Activated CD4-positive, alpha-beta memory T cell treated with anti-CD3 and anti-CD28 coated beads for 36 hours (primary cell): ENCODE measurements around the gene FAM181A. TPM values are rescaled to one million over a fixed set of nuclear protein-coding genes. Genes with fewer than 3 reads are reported as not detected.
A peak's percentile ranks its signal among the peaks of the same experiment; 100 is the strongest.

Experiments used
- CTCF ChIA-PET: fragments of 350-600 bp; sonication (Branson Sonifier 250); formaldehyde crosslinking; loops from one replicate; lab custom pipeline; 2021; ENCODE audit warnings: antibody characterized with exemption, inconsistent platforms; lab: Charles Lee
- POLR2A ChIA-PET: fragments of 350-600 bp; sonication (Branson Sonifier 250); formaldehyde crosslinking; loops from one replicate; lab custom pipeline; 2021; ENCODE audit warnings: antibody characterized with exemption; lab: Charles Lee
- DNase-seq: peaks from one replicate; pipeline ENCODE4 v3.0.0-alpha.2; 2020
- H3K27ac Mint-ChIP-seq: one replicate; pipeline ENCODE4 v1.8.0; 2021; ENCODE audit warnings: mixed read lengths
- H3K27me3 Mint-ChIP-seq: one replicate; pipeline ENCODE4 v1.8.0; 2021; ENCODE audit warnings: mixed read lengths
- H3K36me3 Mint-ChIP-seq: one replicate; pipeline ENCODE4 v1.8.0; 2021; ENCODE audit warnings: mixed read lengths
- H3K4me1 Mint-ChIP-seq: one replicate; pipeline ENCODE4 v1.8.0; 2021; ENCODE audit warnings: low read depth, mixed read lengths
- H3K4me3 Mint-ChIP-seq: one replicate; pipeline ENCODE4 v1.8.0; 2021; ENCODE audit warnings: mild to moderate bottlenecking, mixed read lengths
- H3K9me3 Mint-ChIP-seq: one replicate; pipeline ENCODE4 v1.8.0; 2021; ENCODE audit warnings: mixed read lengths
- intact Hi-C: fragments of 100-400 bp; cut with micrococcal nuclease; formaldehyde crosslinking; loops from one replicate; pipeline ENCODE4 v1.15.1; 2023
- total RNA-seq, 2 experiments: library from RNA; stranded (reverse); gene quantifications; one replicate each; pipeline ENCODE4 v1.2.3, GENCODE V29; 2021

FAM181A gene
- total RNA-seq, 2 experiments from 2014 or later: not detected

DNA sequence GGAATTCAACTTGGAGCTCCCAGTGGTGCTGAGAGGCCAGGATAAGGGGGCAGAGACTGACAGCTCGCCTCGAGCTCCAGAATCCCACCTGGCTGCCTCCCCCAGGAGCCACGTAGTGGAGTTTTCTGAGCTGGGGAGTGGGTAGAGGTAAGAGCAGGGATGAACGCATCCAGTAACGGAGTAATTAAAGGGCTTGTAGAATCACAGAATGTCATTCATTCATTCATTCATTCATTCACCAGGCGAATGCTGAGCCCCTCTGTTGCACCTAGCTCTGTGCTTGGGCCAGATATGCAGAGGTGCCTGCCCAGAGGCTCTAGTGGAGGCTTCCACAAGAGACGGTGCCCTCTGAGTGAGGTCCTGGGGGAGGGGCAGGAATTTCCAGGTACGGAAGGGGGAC lies 8.1 kb downstream of the FAM181A start:
- Mint-ChIP-seq H3K4me1 (peaks cover 7% of the 10 kb centered on the region), H3K36me3 (peaks cover 21% of the 10 kb centered on the region), H3K27ac (no peak overlapping the region), H3K9me3 (no peaks in the 10 kb centered on the region), H3K27me3 (no peaks in the 10 kb centered on the region), H3K4me3 (no peak overlapping the region)
- DNase-seq: no peak
- ChIA-PET CTCF (interaction anchor here (1.8 to 11.4 kb wide), 7 partner anchors 11 to 201 kb away, joined by 4 to 425 read pairs (median 202); partner anchors contain the start of genes ASB2 and CCDC197), POLR2A (no interaction called here)
- intact Hi-C loops: no loop called here

DNA sequence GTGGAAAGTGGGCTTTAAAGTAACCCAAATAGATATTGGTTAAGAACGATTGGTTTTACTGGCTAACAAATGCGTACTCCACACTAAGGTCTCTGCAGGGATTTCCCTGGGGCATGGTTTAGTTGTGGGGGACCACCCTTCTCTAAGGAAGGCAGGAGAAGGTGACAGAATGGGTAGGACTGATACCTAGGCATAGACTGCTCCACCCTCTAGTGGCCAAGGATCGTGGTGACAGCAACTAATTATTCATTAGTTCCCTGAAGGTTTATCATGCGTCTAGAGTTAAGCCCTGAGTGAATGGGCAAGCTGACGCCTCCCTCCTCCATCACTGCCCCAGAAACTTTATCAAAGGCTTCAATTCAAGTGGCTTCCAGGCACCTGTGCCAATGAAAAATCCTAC lies 9.1 kb downstream of the FAM181A start:
- peaks cover 13% of the 10 kb centered on the region for H3K4me1 Mint-ChIP-seq
- ChIA-PET CTCF (interaction anchor here (0.9 to 11.4 kb wide), 9 partner anchors 12 to 281 kb away, joined by 3 to 425 read pairs (median 7); partner anchors contain the start of genes ASB2 and CCDC197), POLR2A (interaction anchor here (1.3 kb wide), 2 partner anchors 35 to 65 kb away, joined by 3 to 4 read pairs; no protein-coding TSS in a partner anchor)
- no peak overlapping the region for H3K27ac Mint-ChIP-seq
- peaks cover 23% of the 10 kb centered on the region for H3K36me3 Mint-ChIP-seq
- intact Hi-C loops: no loop called here
- H3K27me3 Mint-ChIP-seq: no peaks in the 10 kb centered on the region
- H3K4me3 Mint-ChIP-seq: no peak overlapping the region
- DNase-seq: no peak
- no peaks in the 10 kb centered on the region for H3K9me3 Mint-ChIP-seq

- Mint-ChIP-seq H3K27me3 (no peaks in the 10 kb centered on the region), H3K27ac (no peak overlapping the region), H3K9me3 (no peaks in the 10 kb centered on the region), H3K4me1 (peaks cover 13% of the 10 kb centered on the region), H3K36me3 (peaks cover 28% of the 10 kb centered on the region), H3K4me3 (no peak overlapping the region)
- intact Hi-C loops: no loop called here
- ChIA-PET POLR2A (interaction anchor here (1.3 kb wide), 2 partner anchors 34 to 64 kb away, joined by 3 to 4 read pairs; no protein-coding TSS in a partner anchor), CTCF (interaction anchor here (0.6 to 11.4 kb wide), 9 partner anchors 13 to 130 kb away, joined by 3 to 425 read pairs (median 6); partner anchors contain the start of genes ASB2 and CCDC197)
- no peak for DNase-seq
These were observed 9.8 kb downstream of the FAM181A start for GRCh38 chr14:93936926-93937325.

GRCh38 chr14:93937519-93937918 lies 10.4 kb downstream of the FAM181A start:
- no peak overlapping the region for H3K27ac Mint-ChIP-seq
- no peaks in the 10 kb centered on the region for H3K9me3 Mint-ChIP-seq
- peaks cover 28% of the 10 kb centered on the region for H3K36me3 Mint-ChIP-seq
- peaks cover 13% of the 10 kb centered on the region for H3K4me1 Mint-ChIP-seq
- intact Hi-C loops: no loop called here
- H3K27me3 Mint-ChIP-seq: no peaks in the 10 kb centered on the region
- H3K4me3 Mint-ChIP-seq: no peak overlapping the region
- no peak for DNase-seq
- ChIA-PET CTCF (interaction anchor here (0.6 to 11.4 kb wide), 7 partner anchors 19 to 130 kb away, joined by 3 to 425 read pairs (median 202); partner anchors contain the start of genes ASB2 and CCDC197), POLR2A (interaction anchor here (1.3 kb wide), 1 partner anchor 33 kb away, joined by 3 read pairs; no protein-coding TSS in a partner anchor)

DNA sequence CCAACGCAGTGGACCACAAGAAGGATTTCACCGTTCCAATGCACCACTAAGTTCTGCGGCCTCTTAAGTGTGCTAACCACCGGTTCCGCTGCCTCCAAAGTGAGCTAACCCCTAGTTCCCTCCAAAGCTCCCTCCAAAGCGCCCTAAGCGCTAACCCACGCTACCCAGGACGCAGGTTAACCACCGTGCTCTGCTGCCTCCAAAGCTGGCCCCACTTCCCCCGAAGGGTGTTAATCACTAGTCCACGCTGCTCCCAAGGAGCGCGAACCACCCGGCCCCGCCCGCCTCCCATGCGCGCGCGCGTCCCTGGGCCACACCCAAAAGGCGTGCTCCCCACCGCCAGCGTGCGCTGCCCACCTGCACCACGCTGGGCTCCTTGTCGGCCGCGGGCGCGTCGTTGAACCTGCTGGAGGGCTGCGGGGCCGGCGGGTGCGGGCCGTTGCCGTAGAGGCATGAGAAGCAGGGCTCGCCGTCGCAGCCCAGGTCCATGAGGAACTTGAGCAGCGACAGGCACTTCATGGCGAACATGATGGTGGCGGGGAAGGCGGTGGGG lies 11.7 kb downstream of the FAM181A start:
- peak overlapping the region; percentile 61 for H3K4me3 Mint-ChIP-seq
- no peaks in the 10 kb centered on the region for H3K9me3 Mint-ChIP-seq
- peaks cover 30% of the 10 kb centered on the region for H3K36me3 Mint-ChIP-seq
- CTCF ChIA-PET: interaction anchor here (0.9 to 11.4 kb wide), 26 partner anchors 11 to 283 kb away, joined by 3 to 425 read pairs (median 11); partner anchors contain the start of genes ASB2, CCDC197, DDX24 and FAM181A
- DNase-seq: no peak
- H3K27me3 Mint-ChIP-seq: no peaks in the 10 kb centered on the region
- intact Hi-C loops: loop anchor here (1.0 kb wide), 3 partner anchors 20 to 62 kb away; no protein-coding TSS in a partner anchor
- POLR2A ChIA-PET: interaction anchor here (0.9 to 2.2 kb wide), 6 partner anchors 17 to 82 kb away, joined by 3 to 18 read pairs (median 8); partner anchors contain the start of gene CCDC197
- H3K4me1 Mint-ChIP-seq: peaks cover 13% of the 10 kb centered on the region
- no peak overlapping the region for H3K27ac Mint-ChIP-seq

DNA sequence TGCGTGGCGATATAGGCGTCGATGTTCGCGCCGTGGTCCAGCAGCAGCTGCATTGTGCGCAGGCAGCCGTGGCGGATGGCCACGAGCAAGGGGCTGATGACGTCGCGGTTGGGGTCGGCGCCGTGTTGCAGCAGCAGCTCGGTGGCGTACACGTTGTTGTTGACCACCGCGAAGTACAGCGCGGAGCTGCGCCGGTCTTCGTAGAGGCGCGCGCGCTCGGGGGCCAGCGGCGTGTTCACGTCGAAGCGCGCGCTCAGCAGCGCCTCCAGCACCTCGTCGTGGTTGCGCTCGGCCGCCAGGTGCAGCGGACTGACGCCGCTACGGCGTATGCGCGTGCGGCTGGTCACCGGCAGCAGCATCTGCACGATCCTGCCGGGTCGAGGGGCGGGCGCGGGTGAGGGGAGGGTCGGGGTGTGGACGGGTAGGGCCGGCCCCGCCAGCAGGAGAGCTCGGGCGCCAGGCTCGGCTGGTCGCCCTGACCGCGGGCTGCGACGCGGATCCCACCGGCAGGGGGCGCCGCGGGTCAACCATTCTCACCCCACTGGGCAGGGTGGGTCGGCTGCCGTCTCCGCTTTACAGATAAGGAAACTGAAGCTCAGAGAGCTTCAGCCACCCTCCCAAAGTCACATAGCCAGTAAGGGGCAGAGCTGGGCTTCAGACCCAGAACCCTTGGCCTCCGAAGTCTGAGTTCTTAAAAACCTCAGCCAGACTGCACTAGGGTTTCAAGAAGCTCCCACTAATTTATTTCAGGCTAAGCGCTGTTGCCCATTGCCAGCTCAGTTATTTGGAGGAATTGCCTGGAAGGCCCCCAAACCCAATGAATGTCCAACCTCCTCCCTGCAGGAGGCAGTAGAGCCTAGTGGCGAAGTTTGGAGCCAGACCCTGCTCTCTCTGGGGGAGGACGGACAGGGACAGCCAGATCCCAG lies 12.4 kb downstream of the FAM181A start:
- ChIA-PET POLR2A (interaction anchor here (0.8 to 2.2 kb wide), 22 partner anchors 9 to 240 kb away, joined by 3 to 18 read pairs (median 4); partner anchors contain the start of genes ASB2, CCDC197, DDX24 and IFI27L1), CTCF (interaction anchor here (0.7 to 11.4 kb wide), 46 partner anchors 9 to 547 kb away, joined by 3 to 425 read pairs (median 6); partner anchors contain the start of genes ASB2, CCDC197, DDX24 and FAM181A)
- H3K27me3 Mint-ChIP-seq: no peaks in the 10 kb centered on the region
- H3K27ac Mint-ChIP-seq: peak overlapping the region; percentile 56
- H3K4me3 Mint-ChIP-seq: peak overlapping the region; percentile 61
- peaks cover 13% of the 10 kb centered on the region for H3K4me1 Mint-ChIP-seq
- intact Hi-C loops: loop anchor here (1.0 to 2.0 kb wide), 4 partner anchors 15 to 62 kb away; no protein-coding TSS in a partner anchor
- peaks cover 33% of the 10 kb centered on the region for H3K36me3 Mint-ChIP-seq
- H3K9me3 Mint-ChIP-seq: no peaks in the 10 kb centered on the region
- DNase-seq: peak; percentile 94

DNA sequence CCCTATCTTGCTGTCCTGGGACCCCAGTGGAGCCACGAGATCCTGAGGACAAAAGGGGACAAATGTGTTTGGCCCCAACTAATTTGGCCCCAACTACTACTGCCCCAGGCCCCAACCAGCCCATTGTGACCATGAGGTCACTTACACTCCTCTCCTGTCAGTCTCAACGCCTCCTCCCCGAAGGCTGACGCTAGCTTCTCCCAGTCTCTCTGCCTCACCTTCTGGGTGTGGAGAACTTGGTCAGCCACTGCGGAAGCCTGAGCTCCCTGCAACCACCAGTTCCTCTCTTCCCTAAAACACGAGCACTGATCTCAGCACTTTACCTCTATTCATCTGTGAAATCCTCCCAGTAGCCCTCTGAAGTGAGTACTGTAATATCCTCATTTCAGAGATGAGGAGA lies 13.3 kb downstream of the FAM181A start:
- Mint-ChIP-seq H3K9me3 (no peaks in the 10 kb centered on the region), H3K27ac (no peak overlapping the region), H3K4me3 (no peak overlapping the region), H3K36me3 (peaks cover 38% of the 10 kb centered on the region), H3K27me3 (no peaks in the 10 kb centered on the region), H3K4me1 (peaks cover 13% of the 10 kb centered on the region)
- ChIA-PET POLR2A (interaction anchor here (0.8 to 2.2 kb wide), 11 partner anchors 8 to 81 kb away, joined by 3 to 18 read pairs (median 3); no protein-coding TSS in a partner anchor), CTCF (interaction anchor here (0.8 to 11.4 kb wide), 27 partner anchors 10 to 546 kb away, joined by 3 to 425 read pairs (median 8); partner anchors contain the start of genes ASB2, CCDC197, DDX24 and FAM181A)
- intact Hi-C loops: loop anchor here (2.0 kb wide), 1 partner anchor 14 kb away; no protein-coding TSS in a partner anchor
- no peak for DNase-seq

- no peak overlapping the region for H3K27ac Mint-ChIP-seq
- H3K4me3 Mint-ChIP-seq: no peak overlapping the region
- no peak for DNase-seq
- intact Hi-C loops: loop anchor here (2.0 kb wide), 1 partner anchor 13 kb away; no protein-coding TSS in a partner anchor
- H3K9me3 Mint-ChIP-seq: no peaks in the 10 kb centered on the region
- H3K27me3 Mint-ChIP-seq: no peaks in the 10 kb centered on the region
- peaks cover 37% of the 10 kb centered on the region for H3K36me3 Mint-ChIP-seq
- H3K4me1 Mint-ChIP-seq: peaks cover 13% of the 10 kb centered on the region
- POLR2A ChIA-PET: interaction anchor here (1.6 kb wide), 1 partner anchor 37 kb away, joined by 3 read pairs; no protein-coding TSS in a partner anchor
- CTCF ChIA-PET: interaction anchor here (1.7 to 11.4 kb wide), 6 partner anchors 15 to 95 kb away, joined by 7 to 425 read pairs (median 256); partner anchors contain the start of genes ASB2 and CCDC197
These were observed 14.3 kb downstream of the FAM181A start for GRCh38 chr14:93941293-93941910.

- CTCF ChIA-PET: interaction anchor here (1.4 to 11.4 kb wide), 5 partner anchors 14 to 194 kb away, joined by 4 to 425 read pairs (median 309); partner anchors contain the start of genes ASB2 and CCDC197
- intact Hi-C loops: no loop called here
- H3K9me3 Mint-ChIP-seq: no peaks in the 10 kb centered on the region
- no peak overlapping the region for H3K27ac Mint-ChIP-seq
- no peak for DNase-seq
- H3K4me1 Mint-ChIP-seq: peaks cover 13% of the 10 kb centered on the region
- POLR2A ChIA-PET: interaction anchor here (0.9 kb wide), 1 partner anchor 138 kb away, joined by 3 read pairs; the partner anchor contains the start of genes DDX24 and IFI27L1
- H3K27me3 Mint-ChIP-seq: no peaks in the 10 kb centered on the region
- H3K36me3 Mint-ChIP-seq: peaks cover 31% of the 10 kb centered on the region
- H3K4me3 Mint-ChIP-seq: no peak overlapping the region
These were observed 15.9 kb downstream of the FAM181A start for GRCh38 chr14:93943052-93943451.

- Mint-ChIP-seq H3K9me3 (no peaks in the 10 kb centered on the region), H3K4me3 (no peak overlapping the region), H3K27ac (no peak overlapping the region), H3K27me3 (no peaks in the 10 kb centered on the region), H3K36me3 (peaks cover 28% of the 10 kb centered on the region), H3K4me1 (peaks cover 13% of the 10 kb centered on the region)
- no peak for DNase-seq
- POLR2A ChIA-PET: no interaction called here
- CTCF ChIA-PET: interaction anchor here (10.1 to 11.4 kb wide), 3 partner anchors 13 to 54 kb away, joined by 309 to 425 read pairs (median 318); partner anchors contain the start of genes ASB2 and CCDC197
- intact Hi-C loops: no loop called here
These were observed 16.8 kb downstream of the FAM181A start for GRCh38 chr14:93943930-93944329.
